ENCODE measurements around the gene OSBPL8.
"Not testable (repeated sequence)": the region's sequence is repeated elsewhere in the genome, so short reads cannot be mapped to it uniquely, and the experiment has no call there.

OSBPL8 gene

DNA sequence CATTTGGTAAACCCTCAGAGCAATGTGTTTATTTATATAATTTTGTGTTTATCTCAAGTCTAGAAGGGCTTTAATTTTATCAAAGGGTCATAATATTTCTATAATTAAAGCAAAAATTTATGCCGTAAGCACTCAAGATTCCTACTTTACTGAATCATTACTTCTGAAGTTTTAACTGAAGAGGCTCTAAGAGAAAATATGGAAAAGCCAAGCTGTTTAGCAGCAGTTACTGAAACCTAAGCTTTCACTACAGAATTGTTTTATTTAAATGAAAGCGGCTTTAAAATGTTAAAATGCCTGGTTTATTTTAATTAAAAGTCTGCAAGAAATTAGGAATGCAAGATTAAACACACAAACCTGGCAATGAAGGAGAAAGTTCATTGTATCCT, 137.4 kb downstream of the OSBPL8 start:
- no peak for DNase-seq (ENCODE audit: low read depth, low spot score)

- DNase-seq (ENCODE audit: low read depth, low spot score) = no peak
These were observed 138.5 kb downstream of the OSBPL8 start for GRCh38 chr12:76421046-76421445.

DNA sequence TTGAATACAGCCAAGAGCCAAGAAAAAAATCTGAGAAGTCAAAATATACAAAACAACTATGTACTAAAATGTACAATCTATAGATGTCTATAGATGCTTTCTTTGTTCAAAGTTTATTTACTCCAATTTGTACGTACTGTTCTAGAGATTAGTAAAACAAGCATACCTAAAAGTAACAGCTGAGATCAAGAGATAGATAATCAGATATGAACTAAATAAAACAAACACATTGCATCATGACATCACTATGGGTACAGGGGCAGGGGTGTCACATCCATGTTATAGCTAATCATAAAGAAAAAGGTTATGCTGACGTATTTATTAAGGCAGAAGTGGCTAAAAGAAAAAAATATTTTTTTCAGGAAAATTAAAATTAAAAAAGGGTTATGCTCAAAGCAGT, 139.3 kb downstream of the OSBPL8 start:
- no peak for DNase-seq (ENCODE audit: low read depth, low spot score)

DNA sequence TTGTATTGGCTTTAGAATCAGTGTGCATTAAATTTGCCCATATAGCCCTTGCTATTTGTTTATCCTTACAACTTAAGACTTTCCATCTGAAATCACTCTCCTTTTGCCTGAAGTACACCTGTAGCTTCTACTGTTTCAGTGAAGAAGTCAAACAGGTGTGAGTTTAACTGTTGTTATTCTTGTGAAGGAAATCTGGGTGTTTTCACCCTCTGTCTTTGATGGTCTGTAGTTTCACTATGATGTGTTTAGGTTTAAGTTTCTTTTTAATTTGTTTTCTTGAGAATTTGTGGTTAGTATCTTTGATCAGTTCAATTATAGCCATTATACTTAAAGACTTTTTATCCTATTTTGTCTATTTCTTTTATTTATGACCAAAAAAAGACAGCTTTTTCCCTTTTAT, 142.5 kb downstream of the OSBPL8 start:
- DNase-seq (ENCODE audit: low read depth, low spot score) = no peak

- DNase-seq (ENCODE audit: low read depth, low spot score) = no peak
These were observed 146.4 kb downstream of the OSBPL8 start for GRCh38 chr12:76413121-76413520.

GRCh38 chr12:76410781-76411180, 148.8 kb downstream of the OSBPL8 start:
- no peak for DNase-seq (ENCODE audit: low read depth, low spot score)

DNA sequence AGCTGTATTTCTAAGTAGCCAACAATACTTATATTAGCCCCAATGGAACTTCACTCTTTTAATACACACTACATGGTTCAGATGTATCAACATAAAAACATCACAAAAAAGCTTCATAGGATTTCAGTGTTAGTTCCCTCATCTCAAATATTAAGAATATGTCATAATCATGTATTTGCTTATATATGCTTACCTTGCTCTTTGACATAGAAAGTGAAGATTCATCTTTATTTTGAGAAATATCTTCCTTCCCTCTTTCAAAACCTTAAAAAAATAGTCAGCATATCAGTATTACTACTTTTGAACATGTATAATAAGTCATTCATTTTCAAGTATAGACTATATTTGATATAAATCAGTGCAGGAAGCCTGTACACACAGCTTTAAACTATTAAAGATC, 149.2 kb downstream of the OSBPL8 start:
- no peak for DNase-seq (ENCODE audit: low read depth, low spot score)

DNA sequence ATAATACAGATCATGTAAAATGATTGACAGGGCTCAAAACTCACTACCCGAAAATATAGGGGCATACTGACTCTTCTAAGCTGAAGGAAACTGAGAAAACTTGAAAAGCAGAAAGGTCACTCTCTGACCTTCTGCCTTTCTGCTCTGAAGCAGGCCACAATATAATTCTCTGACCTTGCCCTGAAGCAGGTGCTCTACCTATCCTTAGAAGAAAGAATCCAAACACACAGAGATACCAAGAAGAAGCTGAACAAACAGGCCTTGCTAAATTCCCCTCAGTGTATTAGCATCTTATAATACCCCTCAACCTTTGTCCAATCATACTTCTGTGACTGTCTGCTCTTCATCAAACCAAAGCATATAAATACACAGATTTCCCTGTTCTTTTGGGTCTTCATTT, 150.5 kb downstream of the OSBPL8 start:
- no peak for DNase-seq (ENCODE audit: low read depth, low spot score)

GRCh38 chr12:76407710-76408109, 151.9 kb downstream of the OSBPL8 start:
- no peak for DNase-seq (ENCODE audit: low read depth, low spot score)

DNA sequence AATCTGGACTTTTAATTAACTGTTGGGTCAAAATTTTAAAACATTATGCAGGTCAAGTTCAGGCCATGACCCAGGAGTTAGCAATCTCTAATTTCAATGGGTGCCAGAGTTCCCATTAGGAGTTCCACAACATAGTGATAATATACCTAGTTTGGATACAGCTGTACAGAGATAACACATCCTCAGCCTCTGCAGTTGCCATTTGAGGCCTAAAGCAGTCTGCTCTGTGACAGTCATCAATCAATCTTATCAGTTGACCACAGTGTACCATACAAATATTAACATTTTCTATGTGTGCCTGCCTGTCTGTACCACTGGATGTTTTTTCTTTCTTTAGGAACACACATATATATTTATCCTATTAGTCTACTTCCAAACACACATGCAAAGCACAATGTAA, 157.3 kb downstream of the OSBPL8 start:
- no peak for DNase-seq (ENCODE audit: low read depth, low spot score)

GRCh38 chr12:76400136-76400535, 159.4 kb downstream of the OSBPL8 start:
- no peak for DNase-seq (ENCODE audit: low read depth, low spot score)

DNA sequence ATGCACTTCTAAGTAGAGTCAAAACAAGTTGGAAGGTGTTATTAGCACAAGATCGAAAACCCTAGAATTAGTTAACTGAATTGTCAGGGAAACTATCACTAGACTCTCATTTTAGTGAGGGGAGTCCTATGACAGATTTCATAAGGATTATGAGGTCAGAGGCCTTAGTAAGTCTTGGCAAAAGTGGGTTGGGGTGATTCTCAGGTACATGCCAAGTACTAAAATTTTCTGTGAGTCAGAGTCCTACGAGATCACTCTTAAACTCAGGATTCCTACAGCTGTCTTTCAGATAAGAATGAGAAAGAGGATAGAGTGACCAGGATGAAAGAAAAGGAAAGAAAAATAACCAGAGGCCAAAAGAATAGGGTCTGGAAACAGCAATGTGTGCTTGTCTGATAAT, 160.5 kb downstream of the OSBPL8 start:
- no peak for DNase-seq (ENCODE audit: low read depth, low spot score)

DNA sequence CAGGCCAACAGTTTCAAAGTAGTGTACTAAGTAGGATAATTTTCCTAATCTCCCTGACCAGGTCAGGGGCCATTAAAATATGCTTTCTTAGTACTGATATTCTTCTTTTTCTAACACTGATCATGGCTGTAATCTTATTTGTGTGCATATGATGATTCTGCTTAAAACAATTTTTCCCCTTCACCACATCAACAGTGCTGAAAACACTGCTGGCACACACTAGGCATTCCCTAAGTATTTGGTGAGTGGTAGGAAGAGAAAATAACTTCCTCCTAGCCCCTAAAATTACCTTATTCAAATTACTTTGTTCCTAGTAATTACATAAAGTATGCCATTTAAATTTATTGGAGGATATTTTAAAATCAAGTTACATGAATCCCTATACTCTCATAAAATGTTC, 161.5 kb downstream of the OSBPL8 start:
- DNase-seq (ENCODE audit: low read depth, low spot score) = no peak

DNA sequence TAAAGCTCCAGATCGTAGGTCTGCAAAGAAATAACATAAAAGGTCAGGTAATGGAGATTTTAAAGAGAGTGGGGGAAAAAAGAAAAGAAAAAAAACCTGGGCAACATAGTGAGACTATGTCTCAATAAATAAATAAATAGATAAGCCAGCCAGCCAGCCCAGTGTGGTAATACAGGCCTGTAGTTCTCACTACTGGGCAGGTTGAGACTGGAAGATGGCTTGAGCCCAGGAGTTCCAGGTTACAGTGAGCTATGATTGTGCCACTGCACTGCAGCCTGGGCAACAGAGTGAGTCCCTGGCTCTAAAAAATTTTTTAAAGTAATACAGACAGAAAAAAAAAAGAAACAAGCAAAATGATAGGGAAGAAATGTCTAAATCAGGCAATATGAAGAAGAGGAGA, 168.1 kb downstream of the OSBPL8 start:
- DNase-seq (ENCODE audit: low read depth, low spot score) = no peak

GRCh38 chr12:76387614-76388013, 172.0 kb downstream of the OSBPL8 start:
- no peak for DNase-seq (ENCODE audit: low read depth, low spot score)

GRCh38 chr12:76384560-76384959, 175.0 kb downstream of the OSBPL8 start:
- no peak for DNase-seq (ENCODE audit: low read depth, low spot score)

DNA sequence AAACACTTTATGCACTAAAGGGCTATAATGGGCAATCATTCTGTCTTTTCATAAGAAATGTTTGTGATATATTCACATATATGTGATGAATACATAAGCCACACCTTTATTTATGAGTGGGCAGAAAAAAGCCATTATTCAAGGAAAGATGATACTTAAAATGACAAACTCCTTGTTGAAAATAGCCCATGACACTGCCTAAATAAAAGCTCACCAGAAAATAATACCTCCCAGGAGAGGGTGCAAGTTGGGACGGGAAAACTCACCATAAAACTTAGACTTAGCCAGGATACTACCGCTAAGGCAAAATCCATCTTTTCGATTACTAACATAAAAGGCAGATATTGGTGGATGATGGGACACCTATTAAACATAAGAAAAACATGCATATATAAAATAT, 175.6 kb downstream of the OSBPL8 start:
- DNase-seq (ENCODE audit: low read depth, low spot score) = no peak

DNA sequence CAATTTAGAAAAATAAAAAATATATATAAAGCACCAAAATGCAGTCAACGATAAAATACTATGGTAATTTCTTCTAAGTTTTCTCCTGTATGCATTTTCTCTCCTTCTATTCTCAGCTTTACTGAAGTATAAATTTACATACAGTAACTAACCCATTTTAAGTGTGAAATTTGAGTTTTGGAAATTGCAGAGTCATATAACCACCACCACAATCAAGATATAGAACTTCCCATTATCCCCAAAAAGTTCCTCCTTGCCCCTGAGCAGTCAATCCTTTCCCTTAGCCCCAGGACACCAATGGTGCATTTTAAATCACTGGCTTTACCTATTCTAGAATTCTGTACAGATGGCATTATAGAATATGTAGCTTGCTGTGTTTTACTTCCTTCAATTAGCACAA, 180.3 kb downstream of the OSBPL8 start:
- DNase-seq (ENCODE audit: low read depth, low spot score) = no peak

- DNase-seq (ENCODE audit: low read depth, low spot score) = not testable (repeated sequence)
These were observed 182.7 kb downstream of the OSBPL8 start for GRCh38 chr12:76376876-76377275.

- no peak for DNase-seq (ENCODE audit: low read depth, low spot score)
These were observed 183.6 kb downstream of the OSBPL8 start for GRCh38 chr12:76375939-76376338.

DNA sequence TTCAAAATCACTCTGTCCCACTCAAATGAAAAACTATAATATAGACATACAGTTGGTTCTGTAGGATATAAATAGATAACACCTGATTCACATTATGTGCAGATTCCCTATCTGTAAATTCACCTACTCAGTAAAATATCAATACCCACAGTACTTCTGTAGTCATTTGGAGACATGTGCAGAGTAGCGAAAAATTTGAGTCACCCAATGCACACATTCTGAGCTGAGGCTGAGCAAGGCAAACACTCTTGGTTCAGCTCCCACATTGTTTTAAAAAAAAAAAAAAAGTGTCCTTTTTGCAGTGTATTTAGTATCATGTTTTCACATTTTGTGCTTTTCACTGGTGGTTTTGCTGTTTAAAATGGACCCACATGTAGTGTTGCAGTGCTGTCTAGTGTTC, 184.1 kb downstream of the OSBPL8 start:
- DNase-seq (ENCODE audit: low read depth, low spot score) = no peak

- DNase-seq (ENCODE audit: low read depth, low spot score) = no peak
These were observed 185.1 kb downstream of the OSBPL8 start for GRCh38 chr12:76374386-76375020.

DNA sequence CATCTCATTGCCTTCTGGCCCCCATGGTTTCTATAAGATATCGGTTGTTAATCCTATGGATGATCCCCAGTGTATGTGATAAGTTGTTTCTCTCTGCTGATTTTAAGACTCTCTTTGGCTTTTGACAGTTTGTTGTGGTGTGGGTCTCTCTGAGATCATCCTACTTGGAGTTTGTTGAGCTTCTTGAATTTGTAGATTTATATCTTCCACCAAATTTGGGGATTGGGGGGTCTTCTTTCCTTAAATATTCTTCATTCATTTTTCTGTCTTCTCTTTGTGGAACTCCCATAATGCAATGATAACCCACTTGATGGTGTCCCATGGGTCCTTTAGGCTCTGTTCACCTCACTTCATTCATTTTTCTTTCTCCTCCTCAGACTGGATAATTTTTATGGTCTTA, 191.3 kb downstream of the OSBPL8 start:
- DNase-seq (ENCODE audit: low read depth, low spot score) = no peak

DNA sequence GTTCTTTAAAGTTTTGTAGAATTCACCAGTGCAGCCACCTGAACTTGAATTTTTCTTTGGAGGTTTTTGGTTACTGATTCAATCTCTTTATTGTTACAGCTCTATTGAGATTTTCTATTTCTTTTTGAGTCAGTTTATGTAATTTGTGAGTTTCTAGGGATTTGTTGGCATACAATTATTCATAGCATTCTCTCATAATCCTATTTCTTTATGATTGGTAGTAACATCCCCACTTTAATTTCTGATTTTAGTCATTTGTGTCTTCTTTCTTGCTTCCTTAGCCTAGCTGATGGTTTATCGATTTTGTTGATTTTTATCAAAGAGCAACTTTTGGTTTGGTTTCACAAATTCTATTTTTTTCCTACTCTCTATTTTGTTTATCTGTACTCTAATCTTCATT, 193.4 kb downstream of the OSBPL8 start:
- DNase-seq (ENCODE audit: low read depth, low spot score) = no peak

All from iPS DF 19.7 (cell line).